Measurements from ENCODE around the gene STXBP4.

- TF ChIP-seq CTCF (IDR thresholded peaks at IDR 0.05) (no peak), POLR2A (IDR thresholded peaks at IDR 0.05; ENCODE audit: low read depth) (no peak), EP300 (IDR thresholded peaks at IDR 0.05) (no peak)
These were observed 147.9 kb downstream of the STXBP4 start for GRCh38 chr17:55116440-55116914.
